Ishikawa (cell line): ENCODE data around the gene MAP2K6.

Source experiments
- CEBPB ChIP-seq: IDR thresholded peaks from 2 replicates; pipeline ENCODE4 v1.6.1; 2012
- CREB1 ChIP-seq: IDR thresholded peaks from 2 replicates; pipeline ENCODE4 v1.6.1; 2012; ENCODE audit warnings: low read depth
- EGR1 ChIP-seq: IDR thresholded peaks from 2 replicates; pipeline ENCODE4 v1.6.1; 2012
- EP300 ChIP-seq: IDR thresholded peaks from 2 replicates; pipeline ENCODE4 v1.6.1; 2012; ENCODE audit warnings: borderline replicate concordance
- FOXM1 ChIP-seq: IDR thresholded peaks from 2 replicates; pipeline ENCODE4 v1.6.1; 2012; ENCODE audit warnings: low read depth, borderline replicate concordance
- MAX ChIP-seq: IDR thresholded peaks from 2 replicates; pipeline ENCODE4 v1.6.1; 2012
- NFIC ChIP-seq: IDR thresholded peaks from 2 replicates; pipeline ENCODE4 v1.6.1; 2012
- RAD21 ChIP-seq: IDR thresholded peaks from 2 replicates; pipeline ENCODE4 v1.6.1; 2012; ENCODE audit warnings: low read depth
- REST ChIP-seq: IDR thresholded peaks from 2 replicates; pipeline ENCODE4 v1.6.1; 2012; ENCODE audit warnings: low read depth, mild to moderate bottlenecking
- TAF1 ChIP-seq: IDR thresholded peaks from 2 replicates; pipeline ENCODE4 v1.6.1; 2012; ENCODE audit warnings: low read depth, mild to moderate bottlenecking
- TCF12 ChIP-seq: IDR thresholded peaks from 2 replicates; pipeline ENCODE4 v1.6.1; 2012; ENCODE audit warnings: low read depth
- TEAD4 ChIP-seq: IDR thresholded peaks from 2 replicates; pipeline ENCODE4 v1.6.1; 2012
- USF1 ChIP-seq: IDR thresholded peaks from 2 replicates; pipeline ENCODE4 v1.6.1; 2012
- YY1 ChIP-seq: IDR thresholded peaks from 2 replicates; pipeline ENCODE4 v1.6.1; 2012; ENCODE audit warnings: low read depth
- ZBTB7A ChIP-seq: IDR thresholded peaks from 2 replicates; pipeline ENCODE4 v1.6.1; 2012; ENCODE audit warnings: low read depth

The MAP2K6 gene

GRCh38 chr17:69473841-69474831, 59.6 kb downstream of the MAP2K6 start:
- TF ChIP-seq CEBPB (no peak), FOXM1 (no peak), EGR1 (no peak), YY1 (no peak), ZBTB7A (no peak), TEAD4 (no peak), MAX (no peak), REST (no peak), CREB1 (no peak), USF1 (no peak), TAF1 (no peak), EP300 (no peak), NFIC (no peak), TCF12 (no peak), RAD21 (no peak)

GRCh38 chr17:69477204-69477902, 62.9 kb downstream of the MAP2K6 start:
- TF ChIP-seq NFIC (no peak), REST (no peak), ZBTB7A (no peak), CEBPB (no peak), EP300 (no peak), USF1 (no peak), TCF12 (no peak), TEAD4 (no peak), YY1 (no peak), EGR1 (no peak), CREB1 (no peak), MAX (no peak), FOXM1 (no peak), TAF1 (no peak), RAD21 (no peak)

- no peak for TF ChIP-seq EP300
Observed at GRCh38 chr17:69477903-69478266, 63.4 kb downstream of the MAP2K6 start.

- TF ChIP-seq REST (no peak), EP300 (no peak), CEBPB (no peak), EGR1 (no peak), TEAD4 (no peak), TCF12 (no peak), TAF1 (no peak), FOXM1 (no peak), ZBTB7A (no peak), YY1 (no peak), USF1 (no peak), RAD21 (no peak), CREB1 (no peak), MAX (no peak), NFIC (no peak)
Observed at GRCh38 chr17:69478916-69479315, 64.4 kb downstream of the MAP2K6 start.
